Jurkat, Clone E6-1 (cell line): ENCODE data around the gene NIP7.

Source experiments
- DNase-seq: peaks from one replicate; pipeline ENCODE4 v3.0.0-alpha.2; 2011; ENCODE audit warnings: low read depth, low spot score
- H3K4me3 ChIP-seq: 2 replicates; pipeline ENCODE4 v1.5.1; 2011; ENCODE audit warnings: mild to moderate bottlenecking, low read length, control low read depth, moderate library complexity

The NIP7 gene

DNA sequence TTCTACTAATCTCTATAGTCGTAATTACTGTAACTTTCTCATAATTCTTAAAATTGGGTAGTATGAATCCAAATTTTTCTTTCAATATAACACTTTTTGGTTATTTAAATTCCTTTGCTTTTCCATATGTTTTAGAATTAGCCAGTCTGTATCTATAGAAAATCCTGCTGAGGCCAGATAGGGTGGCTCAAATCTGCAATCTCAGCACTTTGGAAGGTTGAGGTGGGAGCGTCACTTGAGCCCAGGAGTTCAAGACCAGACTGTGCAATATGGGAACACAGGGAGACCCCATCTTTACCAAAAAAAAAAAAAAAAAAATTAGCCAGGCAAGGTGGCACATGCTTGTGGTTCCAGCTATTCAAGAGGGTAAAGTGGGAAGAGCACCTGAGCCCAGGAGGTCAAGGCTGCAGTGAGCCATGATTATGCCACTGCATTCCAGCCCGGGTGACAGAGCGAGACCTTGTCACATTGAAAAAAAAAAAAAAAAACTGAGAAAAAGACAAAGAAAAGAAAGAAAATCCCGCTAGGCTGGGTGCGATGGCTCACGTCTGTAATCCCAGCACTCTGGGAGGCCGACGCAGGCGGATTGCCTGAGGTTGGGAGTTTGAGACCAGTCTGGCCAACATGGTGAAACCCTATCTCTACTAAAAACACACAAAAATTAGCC lies 37.0 kb downstream of the NIP7 start:
- H3K4me3 ChIP-seq, result no peak overlapping the region
- DNase-seq, result no peak

DNA sequence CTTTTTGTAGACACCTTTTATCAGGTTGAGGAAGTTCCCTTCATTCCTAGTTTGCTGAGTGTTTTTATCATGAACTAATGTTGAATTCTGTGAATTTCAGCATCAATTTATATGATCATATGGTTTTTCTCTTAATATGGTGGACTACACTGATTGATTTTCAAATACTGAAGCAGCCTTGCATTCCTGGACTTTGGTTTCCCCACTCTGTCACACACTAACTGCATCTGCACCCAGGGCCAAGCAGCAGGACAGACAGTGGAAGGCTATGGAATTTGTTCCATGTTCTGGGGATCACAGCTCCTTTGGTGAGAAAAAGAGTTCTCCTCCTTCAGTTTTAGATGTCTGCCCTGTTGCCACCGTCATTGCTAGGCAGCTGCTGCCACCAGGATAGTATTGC lies 38.5 kb downstream of the NIP7 start:
- H3K4me3 ChIP-seq, result no peak overlapping the region
- no peak for DNase-seq

DNA sequence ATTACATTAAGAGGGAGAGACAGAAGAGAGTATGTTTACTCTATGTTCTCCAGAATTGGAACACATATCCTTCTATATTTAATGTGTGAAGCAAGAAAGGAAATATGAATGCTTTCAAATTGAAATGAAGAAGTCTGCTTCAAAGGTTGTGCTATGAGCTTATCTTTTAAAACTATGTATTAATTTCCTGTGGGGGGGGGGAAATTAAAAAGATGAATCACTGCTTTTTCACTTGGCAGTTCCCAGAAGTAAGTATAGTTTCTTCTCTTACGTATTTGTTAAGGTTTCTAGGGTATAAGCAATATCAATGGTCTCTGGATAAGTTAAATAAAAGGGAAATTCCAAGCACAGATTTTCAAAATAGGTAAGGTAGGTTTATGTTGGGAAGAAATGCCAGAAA lies 39.2 kb downstream of the NIP7 start:
- H3K4me3 ChIP-seq, result no peak overlapping the region
- DNase-seq, result no peak

GRCh38 chr16:69381231-69381630 lies 41.7 kb downstream of the NIP7 start:
- H3K4me3 ChIP-seq, result no peak overlapping the region
- DNase-seq, result no peak

- no peak overlapping the region for H3K4me3 ChIP-seq
- no peak for DNase-seq
Measured at GRCh38 chr16:69382421-69382820, 42.8 kb downstream of the NIP7 start.

DNA sequence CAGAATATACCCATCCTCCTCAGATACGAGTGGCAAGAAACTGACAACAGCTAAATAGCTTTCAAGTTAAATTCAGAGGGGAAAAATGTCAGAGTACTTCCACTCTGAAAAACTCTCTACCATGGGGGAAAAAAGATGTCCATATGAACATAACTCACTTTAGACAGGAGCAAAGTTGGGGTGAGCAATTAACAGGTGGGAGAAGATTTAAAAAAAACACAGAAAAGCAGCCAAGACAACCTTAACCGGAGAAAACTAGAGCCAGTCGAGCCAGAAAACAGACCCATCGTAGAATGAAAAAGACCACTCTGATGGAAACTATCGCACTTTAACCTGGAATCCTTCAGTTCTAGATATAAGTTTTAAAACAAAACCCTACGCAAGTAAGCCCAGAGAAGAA lies 45.4 kb downstream of the NIP7 start:
- no peak for DNase-seq
- H3K4me3 ChIP-seq, result peak overlapping the region; percentile 73

DNA sequence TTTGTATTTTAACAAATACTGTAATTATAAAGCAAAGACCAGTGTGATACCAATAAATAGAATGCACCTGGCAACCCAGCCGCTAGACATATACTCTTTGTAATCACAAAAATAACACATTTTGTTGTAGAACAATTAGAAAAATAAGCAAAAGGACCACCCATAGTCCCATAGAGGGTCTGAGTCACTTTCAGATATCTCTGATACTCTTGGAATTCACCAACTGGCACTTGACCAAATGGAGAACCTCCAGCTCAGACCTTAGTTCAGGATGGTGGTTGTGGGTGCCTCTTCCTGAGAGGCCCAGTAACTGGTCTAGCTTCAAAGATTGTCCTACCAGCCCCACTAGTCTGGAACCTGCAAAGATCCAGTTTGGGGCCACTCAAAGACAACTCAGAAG lies 47.0 kb downstream of the NIP7 start:
- no peak for DNase-seq
- peak overlapping the region; percentile 73 for H3K4me3 ChIP-seq
